Activated CD4-positive, alpha-beta T cell treated with anti-CD3 and anti-CD28 coated beads for 1 hour (primary cell): ENCODE data around the gene MEF2B.
"Not testable (repeated sequence)": the region's sequence is repeated elsewhere in the genome, so short reads cannot be mapped to it uniquely, and the experiment has no call there.

Experiments
- DNase-seq: peaks from one replicate; pipeline ENCODE4 v3.0.0-alpha.2; 2020

Gene MEF2B

GRCh38 chr19:19154768-19155494, 15.1 kb downstream of the MEF2B start:
- DNase-seq, result no peak

- DNase-seq, result no peak
Observed at GRCh38 chr19:19152668-19153384, 17.2 kb downstream of the MEF2B start.

GRCh38 chr19:19151418-19151817, 18.6 kb downstream of the MEF2B start:
- DNase-seq, result no peak

- no peak for DNase-seq
Observed at GRCh38 chr19:19149435-19149834, 20.6 kb downstream of the MEF2B start.

- DNase-seq, result not testable (repeated sequence)
Observed at GRCh38 chr19:19148504-19148903, 21.6 kb downstream of the MEF2B start.

GRCh38 chr19:19147344-19147743, 22.7 kb downstream of the MEF2B start:
- no peak for DNase-seq

GRCh38 chr19:19146865-19147264, 23.2 kb downstream of the MEF2B start:
- DNase-seq, result no peak

GRCh38 chr19:19145684-19146608, 24.1 kb downstream of the MEF2B start:
- DNase-seq, result peak; percentile 75

- DNase-seq, result no peak
Observed at GRCh38 chr19:19145281-19145680, 24.8 kb downstream of the MEF2B start.

GRCh38 chr19:19142347-19142746, 27.7 kb downstream of the MEF2B start:
- DNase-seq, result no peak

- no peak for DNase-seq
Observed at GRCh38 chr19:19140476-19140875, 29.6 kb downstream of the MEF2B start.

- DNase-seq, result no peak
Observed at GRCh38 chr19:19139876-19140229, 30.2 kb downstream of the MEF2B start.

GRCh38 chr19:19138109-19138981, 31.7 kb downstream of the MEF2B start, which contains the start of gene TMEM161A:
Gene TMEM161A (minus strand): TSS chr19:19138478. CDS start chr19:19138428, 50 bp downstream.
- peak; percentile 92 for DNase-seq

- DNase-seq, result no peak
Observed at GRCh38 chr19:19137556-19138108, 32.4 kb downstream of the MEF2B start.

GRCh38 chr19:19135713-19136112, 34.4 kb downstream of the MEF2B start:
- DNase-seq, result not testable (repeated sequence)

- DNase-seq, result no peak
Observed at GRCh38 chr19:19134687-19135158, 35.3 kb downstream of the MEF2B start.

- no peak for DNase-seq
Observed at GRCh38 chr19:19133985-19134384, 36.1 kb downstream of the MEF2B start.

- no peak for DNase-seq
Observed at GRCh38 chr19:19132912-19133311, 37.2 kb downstream of the MEF2B start.

GRCh38 chr19:19131989-19132388, 38.1 kb downstream of the MEF2B start:
- no peak for DNase-seq

- no peak for DNase-seq
Observed at GRCh38 chr19:19126102-19126501, 44.0 kb downstream of the MEF2B start.

- no peak for DNase-seq
Observed at GRCh38 chr19:19123386-19123785, 46.7 kb downstream of the MEF2B start.

- DNase-seq, result no peak
Observed at GRCh38 chr19:19122902-19123301, 47.2 kb downstream of the MEF2B start.
